K562 (cell line): ENCODE results near the gene CD22. TPM values are rescaled to one million over a fixed set of nuclear protein-coding genes. Genes with fewer than 3 reads are reported as not detected.

Experiments used
- ATAC-seq: fragments of 200-7000 bp; cut with Tn5 transposase; 3 replicates; pipeline ENCODE4 v1.9.1; 2020; ENCODE audit warnings: moderate library complexity
- BruUV-seq: library from RNA; stranded (reverse); fragments of 400-500 nt; replicated peaks from 2 replicates; lab custom pipeline; 2021; lab: Mats Ljungman, UMichigan
- CTCF ChIA-PET: fragments of 300-600 bp; formaldehyde crosslinking; extraction: SDS; loops from one replicate; lab custom pipeline; 2021; ENCODE audit warnings: low intra/inter-chr PET ratio; lab: Yijun Ruan, JAX
- POLR2A ChIA-PET: fragments of 300-600, 350-650 bp; sonication (Branson Sonifier 250); formaldehyde crosslinking; extraction: SDS; loops from one replicate; lab custom pipeline; 2021; ENCODE audit warnings: antibody characterized with exemption, inconsistent platforms; lab: Yijun Ruan, JAX
- DNase-seq, 4 experiments: peaks; one replicate each; pipeline versions ENCODE4 v3.0.0 to v3.0.0-alpha.2; 2011 to 2018; ENCODE audit warnings: low spot score in 3 of 4, mixed read lengths in 3 of 4; ENCODE audit errors: extremely low read depth in 1 of 4
- FAIRE-seq: peaks from 2 replicates; lab custom pipeline; 2011; peaks lifted over from hg19 to GRCh38; lab: Jason Lieb, UNC
- H2AFZ ChIP-seq: 2 replicates; pipeline ENCODE4 v1.6.0; 2011; ENCODE audit warnings: low read depth, low read length, control low read depth, inconsistent platforms
- H3K27ac ChIP-seq: fragments of 200-600 bp; 3 replicates; pipeline ENCODE4 v1.8.0; 2011; ENCODE audit warnings: low read depth, mild to moderate bottlenecking, control low read depth, inconsistent platforms, low read length, moderate library complexity, mixed read lengths; ENCODE audit errors: extremely low read depth
- H3K27me3 ChIP-seq, 2 experiments: fragments of 300-600 bp in 1 of 2; 2 replicates in 1 of 2; 3 replicates in 1 of 2; pipeline versions ENCODE4 v1.6.0 to v1.8.0; 2011; ENCODE audit warnings: inconsistent platforms in 2 of 2, low read length in 2 of 2, mild to moderate bottlenecking in 1 of 2, mixed read lengths in 1 of 2, moderate library complexity in 1 of 2; ENCODE audit not compliant: control insufficient read depth in 2 of 2, insufficient read depth in 2 of 2
- H3K36me3 ChIP-seq: fragments of 300-600 bp; 3 replicates; pipeline ENCODE4 v1.8.0; 2011; ENCODE audit warnings: mild to moderate bottlenecking, low read length, inconsistent platforms; ENCODE audit not compliant: control insufficient read depth, insufficient read depth
- H3K4me1 ChIP-seq, 2 experiments: fragments of 200-600 bp in 1 of 2; replicated peaks in 1 of 2; 2 replicates in 1 of 2; 3 replicates in 1 of 2; pipeline versions ENCODE4 v1.5.1 to v1.8.0; 2011; ENCODE audit warnings: inconsistent platforms in 2 of 2, low read length in 2 of 2, mild to moderate bottlenecking in 1 of 2, mixed read lengths in 1 of 2, moderate library complexity in 1 of 2; ENCODE audit not compliant: control insufficient read depth in 2 of 2, insufficient read depth in 2 of 2
- H3K4me2 ChIP-seq: 2 replicates; pipeline ENCODE4 v1.6.1; 2011; ENCODE audit warnings: low read length, control low read depth, inconsistent platforms, mixed read lengths; ENCODE audit not compliant: insufficient read depth
- H3K4me3 ChIP-seq: fragments of 200-600 bp; sonication (generic), shearing (Covaris generic); 2 replicates; pipeline ENCODE4 v1.5.1; 2016; ENCODE audit warnings: control low read depth, inconsistent platforms
- H3K79me2 ChIP-seq: fragments of 200-600 bp; 3 replicates; pipeline ENCODE4 v1.8.0; 2011; ENCODE audit warnings: low read length, inconsistent platforms; ENCODE audit not compliant: control insufficient read depth, insufficient read depth
- H3K9ac ChIP-seq, 2 experiments: 2 replicates each; pipeline versions ENCODE4 v1.6.0 to v1.6.1; 2011; ENCODE audit warnings: low read depth in 2 of 2, low read length in 2 of 2, control low read depth in 1 of 2, inconsistent platforms in 1 of 2, mild to moderate bottlenecking in 1 of 2, mixed read lengths in 1 of 2; ENCODE audit not compliant: insufficient read depth in 1 of 2
- H3K9me1 ChIP-seq: one replicate; pipeline ENCODE4 v1.6.0; 2011; ENCODE audit warnings: inconsistent platforms, mild to moderate bottlenecking, low read length, moderate library complexity; ENCODE audit not compliant: control insufficient read depth, insufficient read depth
- H3K9me3 ChIP-seq: replicated peaks from 2 replicates; pipeline ENCODE4 v1.5.1; 2011; ENCODE audit warnings: low read depth, low read length, inconsistent platforms; ENCODE audit not compliant: control insufficient read depth, insufficient read depth
- H4K20me1 ChIP-seq: replicated peaks from 2 replicates; pipeline ENCODE4 v1.6.1; 2011; ENCODE audit warnings: low read length, inconsistent platforms, mixed read lengths; ENCODE audit not compliant: control insufficient read depth, insufficient read depth
- LARP7 ChIP-seq: fragments of 450-650 bp; IDR thresholded peaks from 2 replicates; pipeline ENCODE4 v1.6.1; 2016
- POLR3G ChIP-seq: IDR thresholded peaks from 2 replicates; pipeline ENCODE4 v1.6.1; 2011; ENCODE audit not compliant: insufficient read length, insufficient replicate concordance; ENCODE audit errors: extremely low read depth
- SRSF9 ChIP-seq: fragments of 200-400 bp; formaldehyde crosslinking; IDR thresholded peaks from 2 replicates; pipeline ENCODE4 v1.6.1; 2017; ENCODE audit warnings: low read depth, low read length, borderline replicate concordance
- ZBTB11 ChIP-seq, 3 experiments: fragments of 200-800 bp in 1 of 3; fragments of 250-450 bp in 1 of 3; fragments of 450-650 bp in 1 of 3; sonication (Bioruptor Pico) in 1 of 3; sonication (Bioruptor generic) in 1 of 3; formaldehyde crosslinking in 1 of 3; IDR thresholded peaks; 2 replicates each; pipeline versions ENCODE4 v1.6.1 to v1.8.0; 2016 to 2022; ENCODE audit warnings: mild to moderate bottlenecking in 2 of 3, missing genetic modification characterization in 2 of 3, missing compliant biosample characterization in 1 of 3, moderate library complexity in 1 of 3
- ZC3H8 ChIP-seq: fragments of 450-650 bp; IDR thresholded peaks from 2 replicates; pipeline ENCODE4 v1.6.1; 2017
- ZNF280A ChIP-seq: fragments of 450-650 bp; IDR thresholded peaks from 2 replicates; pipeline ENCODE4 v1.6.1; 2018; ENCODE audit warnings: mild to moderate bottlenecking, low read depth; ENCODE audit not compliant: partially characterized antibody
- ZNF655 ChIP-seq: fragments of 250-450 bp; sonication (Bioruptor Pico); IDR thresholded peaks from 2 replicates; pipeline ENCODE4 v1.5.0; 2021
- ZNF780A ChIP-seq: fragments of 250-450 bp; sonication (Bioruptor Pico); IDR thresholded peaks from 2 replicates; pipeline ENCODE4 v1.5.0; 2021; ENCODE audit warnings: mild to moderate bottlenecking
- WGBS: fragments of 100-300 bp; shearing (Covaris generic); methylation state at CpG from one replicate; pipeline ENCODE4 v1.1.6; 2016; ENCODE audit warnings: low coverage, mixed read lengths; ENCODE audit not compliant: insufficient coverage; ENCODE audit errors: missing lambda C conversion rate; 5-methylcytosine and 5-hydroxymethylcytosine counted together
- in situ Hi-C: fragments of 300-500 bp; cut with MboI; formaldehyde crosslinking; loops from 4 replicates; pipeline ENCODE4 v1.15.0; 2018; ENCODE audit warnings: inconsistent platforms, mixed read lengths
- intact Hi-C: fragments of 100-400 bp; cut with micrococcal nuclease; formaldehyde crosslinking; loops from 2 replicates; pipeline ENCODE4 v1.14.2; 2022
- polyA plus RNA-seq, 8 experiments: library from polyadenylated mRNA; depleted of rRNA in 4 of 8; stranded (reverse) in 5 of 8; unstranded in 3 of 8; fragments of >200 nt; fragmentation: Nextera tagmentation in 2 of 8; fragmentation: Illumina TruSeq in 1 of 8; extraction: Ambion mirVana in 2 of 8; extraction: Trizol in 1 of 8; gene quantifications; 2 replicates each; pipeline versions ENCODE4 v1.2.1 to v1.2.3, GENCODE V29; 2011 to 2014; ENCODE audit warnings: inconsistent platforms in 1 of 8, missing spikeins in 1 of 8
- total RNA-seq, 7 experiments: library from RNA; depleted of rRNA in 6 of 7; stranded (reverse); fragments of >200 nt in 6 of 7; fragmentation: Illumina TruSeq in 2 of 7; extraction: Trizol in 2 of 7; gene quantifications; 2 replicates each; pipeline versions ENCODE4 v1.2.1 to v1.2.3, GENCODE V29; 2011 to 2021; ENCODE audit warnings: low replicate concordance in 1 of 7
- TF ChIP-seq, protein P1 (sequence below): fragments of 450-650 bp; IDR thresholded peaks from 2 replicates; pipeline ENCODE4 v1.6.1; 2017; ENCODE audit warnings: antibody characterized with exemption
- TF ChIP-seq, protein P2 (sequence below): fragments of 450-650 bp; conservative IDR thresholded peaks from 2 replicates; pipeline ENCODE4 v1.6.1; 2016; ENCODE audit warnings: missing genetic modification characterization, low read depth, mild to moderate bottlenecking, control low read depth, missing compliant biosample characterization

Gene CD22
- total and polyA plus RNA-seq, 9 of the 15 experiments (the other 6 are each of a cell fraction or from before 2014, with no cell fraction given), result 0.29 to 5.0 (median 3.5) TPM

- no peaks in the 10 kb centered on the region for H3K9me1 ChIP-seq
- H3K4me3 ChIP-seq, result no peak overlapping the region
- ChIA-PET POLR2A (interaction anchor here (1.4 kb wide), 1 partner anchor 12 kb away, joined by 4 read pairs; no protein-coding TSS in a partner anchor), CTCF (no interaction called here)
- BruUV-seq, result no TSS peak
- no peak overlapping the region for H3K27ac ChIP-seq
- DNase-seq (no peak), ATAC-seq (no peak), FAIRE-seq (no peak)
- H3K79me2 ChIP-seq, result no peaks in the 10 kb centered on the region
- H4K20me1 ChIP-seq, result no peaks in the 10 kb centered on the region
- H3K4me2 ChIP-seq, result no peak overlapping the region
- no peak overlapping the region for H2AFZ ChIP-seq
- WGBS, result 37% methylated on average over 7 of the region's 12 CpGs
- H3K27me3 ChIP-seq, result peaks cover 0 to 2% of the 10 kb centered on the region in 2 experiments; a peak in 1 of 5 replicates
- intact Hi-C loops (no loop called here), in situ Hi-C loops (no loop called here)
- H3K4me1 ChIP-seq, result peaks cover 15 to 19% of the 10 kb centered on the region in 2 experiments; a peak in 4 of 5 replicates
- H3K9ac ChIP-seq, result no peak overlapping the region
- no peaks in the 10 kb centered on the region for H3K36me3 ChIP-seq
- H3K9me3 ChIP-seq, result no peaks in the 10 kb centered on the region
- TF ChIP-seq ZNF655 (no peak), ZNF280A (peak; percentile 45), ZBTB11 (CRISPR knock-in tag; IDR thresholded peaks at IDR 0.05) (no peak), SRSF9 (no peak), LARP7 (peak; percentile 80; the same call in 1 of the 2 replicates), POLR3G (no peak), ZNF780A (CRISPR knock-in tag) (no peak), ZC3H8 (no peak)
- TF ChIP-seq, protein P1, sequence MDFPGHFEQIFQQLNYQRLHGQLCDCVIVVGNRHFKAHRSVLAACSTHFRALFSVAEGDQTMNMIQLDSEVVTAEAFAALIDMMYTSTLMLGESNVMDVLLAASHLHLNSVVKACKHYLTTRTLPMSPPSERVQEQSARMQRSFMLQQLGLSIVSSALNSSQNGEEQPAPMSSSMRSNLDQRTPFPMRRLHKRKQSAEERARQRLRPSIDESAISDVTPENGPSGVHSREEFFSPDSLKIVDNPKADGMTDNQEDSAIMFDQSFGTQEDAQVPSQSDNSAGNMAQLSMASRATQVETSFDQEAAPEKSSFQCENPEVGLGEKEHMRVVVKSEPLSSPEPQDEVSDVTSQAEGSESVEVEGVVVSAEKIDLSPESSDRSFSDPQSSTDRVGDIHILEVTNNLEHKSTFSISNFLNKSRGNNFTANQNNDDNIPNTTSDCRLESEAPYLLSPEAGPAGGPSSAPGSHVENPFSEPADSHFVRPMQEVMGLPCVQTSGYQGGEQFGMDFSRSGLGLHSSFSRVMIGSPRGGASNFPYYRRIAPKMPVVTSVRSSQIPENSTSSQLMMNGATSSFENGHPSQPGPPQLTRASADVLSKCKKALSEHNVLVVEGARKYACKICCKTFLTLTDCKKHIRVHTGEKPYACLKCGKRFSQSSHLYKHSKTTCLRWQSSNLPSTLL, result peak; percentile 30; the same call in 1 of the 2 replicates
- TF ChIP-seq, protein P2, sequence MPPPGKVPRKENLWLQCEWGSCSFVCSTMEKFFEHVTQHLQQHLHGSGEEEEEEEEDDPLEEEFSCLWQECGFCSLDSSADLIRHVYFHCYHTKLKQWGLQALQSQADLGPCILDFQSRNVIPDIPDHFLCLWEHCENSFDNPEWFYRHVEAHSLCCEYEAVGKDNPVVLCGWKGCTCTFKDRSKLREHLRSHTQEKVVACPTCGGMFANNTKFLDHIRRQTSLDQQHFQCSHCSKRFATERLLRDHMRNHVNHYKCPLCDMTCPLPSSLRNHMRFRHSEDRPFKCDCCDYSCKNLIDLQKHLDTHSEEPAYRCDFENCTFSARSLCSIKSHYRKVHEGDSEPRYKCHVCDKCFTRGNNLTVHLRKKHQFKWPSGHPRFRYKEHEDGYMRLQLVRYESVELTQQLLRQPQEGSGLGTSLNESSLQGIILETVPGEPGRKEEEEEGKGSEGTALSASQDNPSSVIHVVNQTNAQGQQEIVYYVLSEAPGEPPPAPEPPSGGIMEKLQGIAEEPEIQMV (tag), result peak; percentile 89
These were observed 46.7 kb downstream of the CD22 start for GRCh38 chr19:35375505-35376307.
